ENCODE results near the gene PCDHB8.
A peak's percentile ranks its signal among the peaks of the same experiment; 100 is the strongest.
"Not testable (repeated sequence)": the region's sequence is repeated elsewhere in the genome, so short reads cannot be mapped to it uniquely, and the experiment has no call there.

Gene PCDHB8

DNA sequence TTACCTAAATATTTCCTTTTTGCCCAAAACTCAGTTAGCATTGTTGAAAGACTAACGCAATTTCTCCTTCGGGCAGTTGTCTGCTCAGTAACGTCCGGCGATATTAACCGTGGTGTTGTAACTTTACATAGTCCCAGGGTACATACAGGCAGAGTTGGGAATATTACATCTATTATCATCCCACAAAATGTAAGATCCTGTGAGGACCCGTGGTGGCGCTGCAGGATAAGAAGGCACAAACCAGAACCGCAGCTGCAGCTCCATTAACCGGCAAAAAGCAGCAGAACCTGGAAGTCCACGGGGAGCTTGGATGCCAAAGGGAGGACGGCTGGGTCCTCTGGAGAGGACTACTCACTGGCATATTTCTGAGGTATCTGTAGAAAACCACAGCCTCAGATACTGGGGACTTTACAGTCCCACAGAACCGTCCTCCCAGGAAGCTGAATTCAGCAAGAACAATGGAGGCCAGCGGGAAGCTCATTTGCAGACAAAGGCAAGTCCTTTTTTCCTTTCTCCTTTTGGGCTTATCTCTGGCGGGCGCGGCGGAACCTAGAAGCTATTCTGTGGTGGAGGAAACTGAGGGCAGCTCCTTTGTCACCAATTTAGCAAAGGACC lies at the start of gene PCDHB8:
PCDHB8 (plus strand) TSS at position 214 of the 615 bp plus-strand sequence; CDS start at position 459, 245 bp downstream.
- H3K4me3 ChIP-seq (ENCODE audit: low read length); H3K27ac ChIP-seq (ENCODE audit: low read length); H3K27me3 ChIP-seq (ENCODE audit: control insufficient read depth, insufficient read depth, low read length); H3K36me3 ChIP-seq (ENCODE audit: control insufficient read depth, low read depth, low read length); H3K4me1 ChIP-seq (ENCODE audit: control insufficient read depth, low read depth, low read length); H3K9ac ChIP-seq (ENCODE audit: low read length): not testable (repeated sequence)
- H3K9me3 ChIP-seq (ENCODE audit: control insufficient read depth, low read depth, low read length), result peaks cover 15% of the 10 kb centered on the region

DNA sequence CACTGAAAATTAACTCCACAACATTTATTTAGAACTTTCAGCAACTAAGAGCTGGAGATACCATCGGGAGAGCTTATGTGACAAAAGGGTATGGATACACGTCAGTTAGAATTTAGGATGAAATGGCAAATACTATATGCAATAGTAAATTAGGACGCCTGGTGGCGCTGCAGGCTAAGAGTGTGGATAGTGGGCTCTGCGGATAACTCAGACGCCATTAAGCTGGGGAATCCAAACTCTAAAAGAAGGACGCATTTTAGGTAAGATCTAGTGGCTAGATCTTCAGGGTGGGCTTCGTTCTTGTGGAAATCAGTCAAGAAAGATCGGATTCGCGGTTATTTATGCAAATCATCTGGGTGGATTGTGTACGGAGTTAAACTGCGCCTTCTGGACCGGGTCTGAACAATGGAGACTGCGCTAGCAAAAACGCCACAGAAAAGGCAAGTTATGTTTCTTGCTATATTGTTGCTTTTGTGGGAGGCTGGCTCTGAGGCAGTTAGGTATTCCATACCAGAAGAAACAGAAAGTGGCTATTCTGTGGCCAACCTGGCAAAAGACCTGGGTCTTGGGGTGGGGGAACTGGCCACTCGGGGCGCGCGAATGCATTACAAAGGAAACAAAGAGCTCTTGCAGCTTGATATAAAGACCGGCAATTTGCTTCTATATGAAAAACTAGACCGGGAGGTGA lies 42.4 kb upstream of the PCDHB8 start, which contains the start of gene PCDHB5:
PCDHB5 (plus strand) TSS at position 177 of the 688 bp plus-strand sequence; CDS start at position 406, 229 bp downstream.
- Histone ChIP-seq H3K4me1 (ENCODE audit: control insufficient read depth, low read depth, low read length) (no peaks in the 10 kb centered on the region), H3K4me3 (ENCODE audit: low read length) (peak within 1 kb of the TSS; percentile 19), H3K27me3 (ENCODE audit: control insufficient read depth, insufficient read depth, low read length) (no peaks in the 10 kb centered on the region), H3K9ac (ENCODE audit: low read length) (no peak within 1 kb of the TSS), H3K9me3 (ENCODE audit: control insufficient read depth, low read depth, low read length) (peaks cover 22% of the 10 kb centered on the region), H3K36me3 (ENCODE audit: control insufficient read depth, low read depth, low read length) (no peaks in the 10 kb centered on the region), H3K27ac (ENCODE audit: low read length) (no peak within 1 kb of the TSS)

DNA sequence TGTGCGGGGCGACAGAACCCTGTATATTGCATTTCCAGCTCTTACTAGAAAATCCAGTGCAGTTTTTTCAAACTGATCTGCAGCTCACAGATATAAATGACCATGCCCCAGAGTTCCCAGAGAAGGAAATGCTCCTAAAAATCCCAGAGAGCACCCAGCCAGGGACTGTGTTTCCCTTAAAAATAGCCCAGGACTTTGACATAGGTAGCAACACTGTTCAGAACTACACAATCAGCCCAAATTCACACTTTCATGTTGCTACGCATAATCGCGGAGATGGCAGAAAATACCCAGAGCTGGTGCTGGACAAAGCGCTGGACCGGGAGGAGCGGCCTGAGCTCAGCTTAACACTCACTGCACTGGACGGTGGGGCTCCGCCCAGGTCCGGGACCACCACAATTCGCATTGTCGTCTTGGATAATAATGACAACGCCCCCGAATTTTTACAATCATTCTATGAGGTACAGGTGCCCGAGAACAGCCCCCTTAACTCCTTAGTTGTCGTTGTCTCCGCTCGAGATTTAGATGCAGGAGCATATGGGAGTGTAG lies 41.8 kb upstream of the PCDHB8 start:
- H3K36me3 ChIP-seq (ENCODE audit: control insufficient read depth, low read depth, low read length), result no peaks in the 10 kb centered on the region
- H3K27me3 ChIP-seq (ENCODE audit: control insufficient read depth, insufficient read depth, low read length), result no peaks in the 10 kb centered on the region
- no peak overlapping the region for H3K4me3 ChIP-seq (ENCODE audit: low read length)
- no peak overlapping the region for H3K9ac ChIP-seq (ENCODE audit: low read length)
- peaks cover 22% of the 10 kb centered on the region for H3K9me3 ChIP-seq (ENCODE audit: control insufficient read depth, low read depth, low read length)
- no peaks in the 10 kb centered on the region for H3K4me1 ChIP-seq (ENCODE audit: control insufficient read depth, low read depth, low read length)
- no peak overlapping the region for H3K27ac ChIP-seq (ENCODE audit: low read length)

DNA sequence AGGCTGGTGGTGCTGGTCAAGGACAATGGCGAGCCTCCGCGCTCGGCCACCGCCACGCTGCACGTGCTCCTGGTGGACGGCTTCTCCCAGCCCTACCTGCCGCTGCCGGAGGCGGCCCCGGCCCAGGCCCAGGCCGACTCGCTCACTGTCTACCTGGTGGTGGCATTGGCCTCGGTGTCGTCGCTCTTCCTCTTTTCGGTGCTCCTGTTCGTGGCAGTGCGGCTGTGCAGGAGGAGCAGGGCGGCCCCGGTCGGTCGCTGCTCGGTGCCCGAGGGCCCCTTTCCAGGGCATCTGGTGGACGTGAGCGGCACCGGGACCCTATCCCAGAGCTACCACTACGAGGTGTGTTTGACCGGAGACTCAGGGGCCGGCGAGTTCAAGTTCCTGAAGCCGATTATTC lies 40.2 kb upstream of the PCDHB8 start:
- peaks cover 22% of the 10 kb centered on the region for H3K9me3 ChIP-seq (ENCODE audit: control insufficient read depth, low read depth, low read length)
- H3K4me3 ChIP-seq (ENCODE audit: low read length); H3K27me3 ChIP-seq (ENCODE audit: control insufficient read depth, insufficient read depth, low read length); H3K4me1 ChIP-seq (ENCODE audit: control insufficient read depth, low read depth, low read length); H3K36me3 ChIP-seq (ENCODE audit: control insufficient read depth, low read depth, low read length); H3K9ac ChIP-seq (ENCODE audit: low read length); H3K27ac ChIP-seq (ENCODE audit: low read length): not testable (repeated sequence)

DNA sequence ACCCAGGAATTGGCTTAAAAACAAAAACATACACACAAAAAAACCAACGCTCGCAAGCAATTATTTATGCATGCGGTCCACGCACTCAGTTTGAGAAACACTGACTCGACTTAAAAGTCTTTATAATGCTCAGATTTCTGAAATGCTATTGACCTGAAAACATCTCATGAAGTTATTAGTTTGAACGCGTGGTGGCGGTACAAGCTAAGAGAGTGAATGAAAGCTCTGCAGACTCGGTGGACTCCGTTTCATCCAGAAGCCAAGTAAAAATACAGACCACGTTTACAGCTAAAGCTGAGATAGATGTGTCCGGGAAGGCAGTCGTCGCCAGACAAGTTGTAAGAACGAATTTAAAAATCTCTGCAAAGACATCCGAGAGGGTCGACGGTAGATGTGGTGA lies 27.8 kb upstream of the PCDHB8 start, which contains the start of gene PCDHB6:
PCDHB6 (plus strand) TSS at position 246 of the 400 bp plus-strand sequence. CDS start 201 bp downstream, outside the sequence.
- Histone ChIP-seq H3K36me3 (ENCODE audit: control insufficient read depth, low read depth, low read length) (no peaks in the 10 kb centered on the region), H3K9me3 (ENCODE audit: control insufficient read depth, low read depth, low read length) (no peaks in the 10 kb centered on the region), H3K27me3 (ENCODE audit: control insufficient read depth, insufficient read depth, low read length) (no peaks in the 10 kb centered on the region), H3K9ac (ENCODE audit: low read length) (no peak within 1 kb of the TSS), H3K4me3 (ENCODE audit: low read length) (no peak within 1 kb of the TSS), H3K4me1 (ENCODE audit: control insufficient read depth, low read depth, low read length) (no peaks in the 10 kb centered on the region), H3K27ac (ENCODE audit: low read length) (no peak within 1 kb of the TSS)

DNA sequence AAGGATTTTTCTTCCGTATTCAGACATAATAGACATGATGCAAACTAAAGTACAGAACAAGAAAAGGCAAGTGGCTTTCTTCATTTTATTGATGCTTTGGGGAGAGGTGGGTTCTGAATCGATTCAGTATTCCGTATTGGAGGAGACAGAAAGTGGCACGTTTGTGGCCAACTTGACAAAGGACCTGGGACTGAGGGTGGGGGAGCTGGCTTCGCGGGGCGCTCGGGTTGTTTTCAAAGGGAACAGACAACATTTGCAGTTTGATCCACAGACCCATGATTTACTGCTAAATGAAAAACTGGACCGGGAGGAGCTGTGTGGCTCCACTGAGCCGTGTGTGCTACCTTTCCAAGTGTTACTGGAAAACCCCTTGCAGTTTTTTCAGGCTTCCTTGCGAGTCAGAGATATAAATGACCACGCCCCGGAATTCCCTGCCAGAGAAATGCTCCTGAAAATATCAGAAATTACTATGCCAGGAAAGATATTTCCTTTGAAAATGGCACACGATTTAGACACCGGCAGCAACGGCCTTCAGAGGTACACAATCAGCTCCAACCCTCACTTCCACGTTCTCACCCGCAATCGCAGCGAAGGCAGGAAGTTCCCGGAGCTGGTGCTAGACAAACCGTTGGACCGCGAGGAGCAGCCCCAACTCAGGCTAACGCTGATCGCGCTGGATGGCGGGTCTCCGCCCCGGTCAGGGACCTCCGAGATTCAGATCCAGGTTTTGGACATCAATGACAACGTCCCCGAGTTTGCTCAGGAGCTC lies 27.2 kb upstream of the PCDHB8 start:
- no peak overlapping the region for H3K27ac ChIP-seq (ENCODE audit: low read length)
- no peaks in the 10 kb centered on the region for H3K9me3 ChIP-seq (ENCODE audit: control insufficient read depth, low read depth, low read length)
- no peaks in the 10 kb centered on the region for H3K36me3 ChIP-seq (ENCODE audit: control insufficient read depth, low read depth, low read length)
- H3K4me1 ChIP-seq (ENCODE audit: control insufficient read depth, low read depth, low read length), result no peaks in the 10 kb centered on the region
- H3K9ac ChIP-seq (ENCODE audit: low read length), result no peak overlapping the region
- H3K27me3 ChIP-seq (ENCODE audit: control insufficient read depth, insufficient read depth, low read length), result no peaks in the 10 kb centered on the region
- H3K4me3 ChIP-seq (ENCODE audit: low read length), result no peak overlapping the region

DNA sequence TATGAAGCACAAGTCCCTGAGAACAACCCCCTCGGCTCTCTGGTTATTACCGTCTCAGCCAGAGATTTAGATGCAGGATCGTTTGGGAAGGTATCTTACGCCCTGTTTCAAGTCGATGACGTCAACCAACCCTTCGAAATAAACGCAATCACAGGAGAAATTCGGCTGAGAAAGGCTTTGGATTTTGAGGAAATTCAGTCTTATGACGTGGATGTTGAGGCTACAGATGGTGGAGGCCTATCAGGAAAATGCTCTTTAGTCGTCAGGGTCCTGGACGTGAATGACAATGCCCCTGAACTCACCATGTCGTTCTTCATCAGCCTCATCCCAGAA lies 26.6 kb upstream of the PCDHB8 start:
- no peak overlapping the region for H3K9ac ChIP-seq (ENCODE audit: low read length)
- no peaks in the 10 kb centered on the region for H3K4me1 ChIP-seq (ENCODE audit: control insufficient read depth, low read depth, low read length)
- no peak overlapping the region for H3K27ac ChIP-seq (ENCODE audit: low read length)
- no peaks in the 10 kb centered on the region for H3K27me3 ChIP-seq (ENCODE audit: control insufficient read depth, insufficient read depth, low read length)
- H3K4me3 ChIP-seq (ENCODE audit: low read length), result no peak overlapping the region
- H3K36me3 ChIP-seq (ENCODE audit: control insufficient read depth, low read depth, low read length), result no peaks in the 10 kb centered on the region
- H3K9me3 ChIP-seq (ENCODE audit: control insufficient read depth, low read depth, low read length), result no peaks in the 10 kb centered on the region

DNA sequence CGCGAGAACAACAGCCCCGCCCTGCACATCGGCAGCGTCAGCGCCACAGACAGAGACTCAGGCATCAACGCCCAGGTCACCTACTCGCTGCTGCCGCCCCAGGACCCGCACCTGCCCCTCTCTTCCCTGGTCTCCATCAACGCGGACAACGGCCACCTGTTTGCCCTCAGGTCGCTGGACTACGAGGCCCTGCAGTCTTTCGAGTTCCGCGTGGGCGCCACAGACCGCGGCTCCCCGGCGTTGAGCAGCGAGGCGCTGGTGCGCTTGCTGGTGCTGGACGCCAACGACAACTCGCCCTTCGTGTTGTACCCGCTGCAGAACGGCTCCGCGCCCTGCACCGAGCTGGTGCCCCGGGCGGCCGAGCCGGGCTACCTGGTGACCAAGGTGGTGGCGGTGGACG lies 26.0 kb upstream of the PCDHB8 start:
- not testable (repeated sequence) for H3K4me1 ChIP-seq (ENCODE audit: control insufficient read depth, low read depth, low read length); H3K27ac ChIP-seq (ENCODE audit: low read length); H3K27me3 ChIP-seq (ENCODE audit: control insufficient read depth, insufficient read depth, low read length); H3K9ac ChIP-seq (ENCODE audit: low read length); H3K4me3 ChIP-seq (ENCODE audit: low read length); H3K9me3 ChIP-seq (ENCODE audit: control insufficient read depth, low read depth, low read length); H3K36me3 ChIP-seq (ENCODE audit: control insufficient read depth, low read depth, low read length)

DNA sequence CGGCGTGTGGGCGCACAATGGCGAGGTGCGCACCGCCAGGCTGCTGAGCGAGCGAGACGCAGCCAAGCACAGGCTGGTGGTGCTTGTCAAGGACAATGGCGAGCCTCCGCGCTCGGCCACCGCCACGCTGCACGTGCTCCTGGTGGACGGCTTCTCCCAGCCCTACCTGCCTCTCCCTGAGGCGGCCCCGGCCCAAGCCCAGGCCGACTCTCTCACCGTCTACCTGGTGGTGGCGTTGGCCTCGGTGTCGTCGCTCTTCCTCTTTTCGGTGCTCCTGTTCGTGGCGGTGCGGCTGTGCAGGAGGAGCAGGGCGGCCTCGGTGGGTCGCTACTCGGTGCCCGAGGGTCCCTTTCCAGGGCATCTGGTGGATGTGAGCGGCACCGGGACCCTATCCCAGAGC lies 25.5 kb upstream of the PCDHB8 start:
- H3K27ac ChIP-seq (ENCODE audit: low read length); H3K4me3 ChIP-seq (ENCODE audit: low read length); H3K4me1 ChIP-seq (ENCODE audit: control insufficient read depth, low read depth, low read length); H3K36me3 ChIP-seq (ENCODE audit: control insufficient read depth, low read depth, low read length); H3K9me3 ChIP-seq (ENCODE audit: control insufficient read depth, low read depth, low read length); H3K9ac ChIP-seq (ENCODE audit: low read length); H3K27me3 ChIP-seq (ENCODE audit: control insufficient read depth, insufficient read depth, low read length): not testable (repeated sequence)

DNA sequence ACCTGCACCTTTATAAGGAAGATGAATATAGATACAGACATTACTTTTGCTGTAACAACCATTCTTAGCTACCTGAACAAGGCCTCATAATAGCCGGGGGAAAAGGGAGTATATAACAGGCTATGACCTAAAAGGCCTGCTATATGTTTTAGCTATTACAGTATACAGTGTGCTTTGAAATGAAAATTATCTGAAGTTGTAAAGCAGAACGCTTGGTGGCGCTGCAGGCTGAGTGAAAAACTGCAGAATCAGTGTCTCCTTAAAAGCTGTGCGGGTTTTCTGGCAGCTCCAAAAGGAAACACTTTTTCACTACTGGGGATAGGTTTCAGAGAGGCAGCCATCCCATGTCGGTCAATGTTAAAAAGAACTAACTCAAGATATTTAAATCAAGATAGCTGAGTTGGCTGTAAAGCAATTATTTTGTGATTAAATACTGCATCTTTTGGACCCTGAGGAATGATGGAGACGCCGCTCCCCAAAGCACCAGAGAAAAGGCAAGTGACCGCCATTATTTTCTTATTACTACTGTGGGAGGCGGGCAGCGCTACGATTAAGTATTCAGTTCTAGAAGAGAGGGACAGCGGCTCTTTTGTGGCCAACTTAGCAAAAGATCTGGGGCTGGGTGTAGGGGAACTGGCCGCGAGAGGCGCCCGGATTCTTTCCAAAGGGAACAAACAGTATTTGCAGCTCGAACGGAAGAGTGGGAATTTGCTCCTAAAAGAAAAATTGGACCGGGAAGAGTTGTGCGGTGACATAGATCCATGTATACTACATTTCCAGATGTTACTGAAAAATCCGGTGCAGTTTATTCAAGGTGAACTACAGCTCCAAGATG lies 21.8 kb upstream of the PCDHB8 start:
- H3K27ac ChIP-seq (ENCODE audit: low read length), result no peak overlapping the region
- H3K4me3 ChIP-seq (ENCODE audit: low read length), result no peak overlapping the region
- H3K36me3 ChIP-seq (ENCODE audit: control insufficient read depth, low read depth, low read length), result no peaks in the 10 kb centered on the region
- no peaks in the 10 kb centered on the region for H3K9me3 ChIP-seq (ENCODE audit: control insufficient read depth, low read depth, low read length)
- H3K27me3 ChIP-seq (ENCODE audit: control insufficient read depth, insufficient read depth, low read length), result no peaks in the 10 kb centered on the region
- H3K9ac ChIP-seq (ENCODE audit: low read length), result no peak overlapping the region
- no peaks in the 10 kb centered on the region for H3K4me1 ChIP-seq (ENCODE audit: control insufficient read depth, low read depth, low read length)

DNA sequence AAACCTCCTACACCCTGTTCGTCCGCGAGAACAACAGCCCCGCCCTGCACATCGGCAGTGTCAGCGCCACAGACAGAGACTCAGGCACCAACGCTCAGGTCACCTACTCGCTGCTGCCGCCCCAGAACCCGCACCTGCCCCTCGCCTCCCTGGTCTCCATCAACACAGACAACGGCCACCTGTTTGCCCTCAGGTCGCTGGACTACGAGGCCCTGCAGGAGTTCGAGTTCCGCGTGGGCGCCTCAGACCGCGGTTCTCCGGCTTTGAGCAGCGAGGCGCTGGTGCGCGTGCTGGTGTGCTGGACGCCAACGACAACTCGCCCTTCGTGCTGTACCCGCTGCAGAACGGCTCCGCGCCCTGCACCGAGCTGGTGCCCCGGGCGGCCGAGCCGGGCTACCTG lies 20.2 kb upstream of the PCDHB8 start:
- H3K27me3 ChIP-seq (ENCODE audit: control insufficient read depth, insufficient read depth, low read length); H3K9me3 ChIP-seq (ENCODE audit: control insufficient read depth, low read depth, low read length); H3K27ac ChIP-seq (ENCODE audit: low read length); H3K9ac ChIP-seq (ENCODE audit: low read length); H3K4me1 ChIP-seq (ENCODE audit: control insufficient read depth, low read depth, low read length); H3K4me3 ChIP-seq (ENCODE audit: low read length); H3K36me3 ChIP-seq (ENCODE audit: control insufficient read depth, low read depth, low read length): not testable (repeated sequence)
